K562 (cell line): Measurements from ENCODE around the gene CLHC1. TPM values are rescaled to one million over a fixed set of nuclear protein-coding genes. Genes with fewer than 3 reads are reported as not detected.

ENCODE experiments used
- ARID1B ChIP-seq: fragments of 450-650 bp; IDR thresholded peaks from 2 replicates; pipeline ENCODE4 v1.6.1; 2016; ENCODE audit warnings: antibody characterized with exemption, mild to moderate bottlenecking, inconsistent platforms
- CBX8 ChIP-seq: fragments of 200-600 bp; sonication (generic); IDR thresholded peaks from 2 replicates; pipeline ENCODE4 v1.6.1; 2012; ENCODE audit warnings: borderline replicate concordance, mixed run types, low read depth, mild to moderate bottlenecking, moderate library complexity, mixed read lengths, low read length, control low read depth, inconsistent platforms; ENCODE audit not compliant: poor library complexity, severe bottlenecking; ENCODE audit errors: extremely low read depth
- CHD2 ChIP-seq: IDR thresholded peaks from 2 replicates; pipeline ENCODE4 v1.6.1; 2011; ENCODE audit warnings: low read depth, low read length
- LCOR ChIP-seq: sonication (generic); formaldehyde crosslinking; IDR thresholded peaks from 2 replicates; pipeline ENCODE4 v1.8.0; 2022; ENCODE audit warnings: mild to moderate bottlenecking, missing genetic modification reagents
- MYBL2 ChIP-seq, 2 experiments: fragments of 450-650 bp in 1 of 2; sonication (generic) in 1 of 2; formaldehyde crosslinking in 1 of 2; IDR thresholded peaks; 2 replicates each; pipeline versions ENCODE4 v1.6.1 to v1.8.1; 2017 to 2022; ENCODE audit warnings: borderline replicate concordance in 1 of 2, inconsistent platforms in 1 of 2, low read depth in 1 of 2, mild to moderate bottlenecking in 1 of 2, missing genetic modification reagents in 1 of 2, moderate library complexity in 1 of 2
- POU5F1 ChIP-seq: fragments of 150-350 bp; IDR thresholded peaks from 2 replicates; pipeline ENCODE4 v1.6.1; 2014; ENCODE audit warnings: borderline replicate concordance, low read length, low read depth, mild to moderate bottlenecking; ENCODE audit not compliant: partially characterized antibody
- SMAD1 ChIP-seq: fragments of 150-350 bp; IDR thresholded peaks from 2 replicates; pipeline ENCODE4 v1.6.1; 2014; ENCODE audit warnings: low read length, low read depth; ENCODE audit not compliant: partially characterized antibody
- SRSF7 ChIP-seq: fragments of 200-400 bp; formaldehyde crosslinking; optimal IDR thresholded peaks from 2 replicates; pipeline ENCODE3; 2017; ENCODE audit warnings: mild to moderate bottlenecking, low read depth, low read length
- ZNF445 ChIP-seq: fragments of 250-450 bp; sonication (Bioruptor Pico); IDR thresholded peaks from 2 replicates; pipeline ENCODE4 v1.4.0; 2020; ENCODE audit warnings: low read depth, mild to moderate bottlenecking, moderate library complexity
- ZNF507 ChIP-seq: conservative IDR thresholded peaks from 2 replicates; pipeline ENCODE4 v1.6.1; 2017; ENCODE audit warnings: missing genetic modification characterization, missing compliant biosample characterization
- polyA plus RNA-seq, 8 experiments: library from polyadenylated mRNA; depleted of rRNA in 4 of 8; stranded (reverse) in 5 of 8; unstranded in 3 of 8; fragments of >200 nt; fragmentation: Nextera tagmentation in 2 of 8; fragmentation: Illumina TruSeq in 1 of 8; extraction: Ambion mirVana in 2 of 8; extraction: Trizol in 1 of 8; gene quantifications; 2 replicates each; pipeline versions ENCODE4 v1.2.1 to v1.2.3, GENCODE V29; 2011 to 2014; ENCODE audit warnings: inconsistent platforms in 1 of 8, missing spikeins in 1 of 8
- total RNA-seq, 7 experiments: library from RNA; depleted of rRNA in 6 of 7; stranded (reverse); fragments of >200 nt in 6 of 7; fragmentation: Illumina TruSeq in 2 of 7; extraction: Trizol in 2 of 7; gene quantifications; 2 replicates each; pipeline versions ENCODE4 v1.2.1 to v1.2.3, GENCODE V29; 2011 to 2021; ENCODE audit warnings: low replicate concordance in 1 of 7
- TF ChIP-seq, protein P1 (sequence below): sonication (generic); formaldehyde crosslinking; IDR thresholded peaks from 2 replicates; pipeline ENCODE4 v1.8.0; 2022; ENCODE audit warnings: mild to moderate bottlenecking, missing genetic modification reagents, borderline replicate concordance
- TF ChIP-seq, protein P2 (sequence below): fragments of 200-800 bp; sonication (Bioruptor generic); IDR thresholded peaks from 2 replicates; pipeline ENCODE4 v1.6.1; 2016; ENCODE audit warnings: missing genetic modification characterization, missing compliant biosample characterization
- TF ChIP-seq, protein P3 (sequence below): fragments of 450-650 bp; IDR thresholded peaks from 2 replicates; pipeline ENCODE4 v1.6.1; 2017; ENCODE audit warnings: antibody characterized with exemption, mild to moderate bottlenecking

The CLHC1 gene
- total and polyA plus RNA-seq, 9 of the 15 experiments (the other 6 are each of a cell fraction or from before 2014, with no cell fraction given) = 3.7 to 14.3 (median 8.6) TPM

DNA sequence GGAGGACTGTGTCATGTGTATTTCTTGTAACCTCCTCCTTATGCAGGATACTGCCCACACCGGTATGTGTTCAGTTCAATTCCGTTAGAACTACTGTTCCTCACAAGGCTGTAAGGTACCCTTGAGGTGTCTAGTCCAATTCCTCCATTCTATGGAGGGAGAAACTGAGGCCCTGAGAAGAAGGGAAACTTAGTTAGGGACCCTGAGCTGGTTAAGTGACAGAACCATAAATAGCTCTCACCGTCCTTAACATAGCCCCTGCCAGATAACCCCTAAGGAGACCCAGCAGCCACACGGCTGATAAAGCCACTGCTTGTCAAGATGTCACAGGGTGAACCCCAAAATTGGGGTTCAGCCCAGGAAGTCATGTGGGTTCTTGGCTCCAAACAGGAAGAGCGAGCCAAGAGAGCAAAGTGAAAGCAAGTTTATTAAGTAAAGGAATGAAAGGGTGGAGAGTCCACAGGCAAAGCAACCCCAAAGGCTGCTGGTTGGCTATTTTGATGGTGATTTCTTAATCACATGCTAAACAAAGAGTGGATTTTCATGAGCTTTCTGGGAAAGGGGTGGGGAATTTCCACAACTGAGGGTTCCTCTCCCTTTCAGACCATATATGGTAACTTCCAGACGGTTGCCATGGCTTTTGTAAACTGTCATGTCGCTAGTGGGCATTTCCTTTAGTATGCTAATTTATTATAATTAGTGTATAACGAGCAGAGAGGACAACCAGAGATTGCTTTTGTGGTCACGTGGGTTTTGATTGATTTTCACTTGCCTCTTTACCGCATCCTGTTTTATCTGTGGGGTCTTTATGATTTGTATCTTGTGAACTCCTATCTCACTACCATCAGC lies 98.4 kb downstream of the CLHC1 start (continued):
- TF ChIP-seq, protein P1, sequence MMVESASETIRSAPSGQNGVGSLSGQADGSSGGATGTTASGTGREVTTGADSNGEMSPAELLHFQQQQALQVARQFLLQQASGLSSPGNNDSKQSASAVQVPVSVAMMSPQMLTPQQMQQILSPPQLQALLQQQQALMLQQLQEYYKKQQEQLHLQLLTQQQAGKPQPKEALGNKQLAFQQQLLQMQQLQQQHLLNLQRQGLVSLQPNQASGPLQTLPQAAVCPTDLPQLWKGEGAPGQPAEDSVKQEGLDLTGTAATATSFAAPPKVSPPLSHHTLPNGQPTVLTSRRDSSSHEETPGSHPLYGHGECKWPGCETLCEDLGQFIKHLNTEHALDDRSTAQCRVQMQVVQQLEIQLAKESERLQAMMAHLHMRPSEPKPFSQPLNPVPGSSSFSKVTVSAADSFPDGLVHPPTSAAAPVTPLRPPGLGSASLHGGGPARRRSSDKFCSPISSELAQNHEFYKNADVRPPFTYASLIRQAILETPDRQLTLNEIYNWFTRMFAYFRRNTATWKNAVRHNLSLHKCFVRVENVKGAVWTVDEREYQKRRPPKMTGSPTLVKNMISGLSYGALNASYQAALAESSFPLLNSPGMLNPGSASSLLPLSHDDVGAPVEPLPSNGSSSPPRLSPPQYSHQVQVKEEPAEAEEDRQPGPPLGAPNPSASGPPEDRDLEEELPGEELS (CRISPR knock-in tag) = no peak
- TF ChIP-seq MYBL2 (IDR thresholded peaks at IDR 0.05; ENCODE audit: low read depth) = no peak
- no peak for TF ChIP-seq MYBL2 (CRISPR knock-in tag; IDR thresholded peaks at IDR 0.05; ENCODE audit: borderline replicate concordance)
- no peak for TF ChIP-seq ZNF507 (tag)
- peak; percentile 76 for TF ChIP-seq LCOR (CRISPR knock-in tag)
- TF ChIP-seq POU5F1 = no peak
- TF ChIP-seq ARID1B = peak; percentile 34; the same call in 1 of the 2 replicates
- no peak for TF ChIP-seq CHD2
- TF ChIP-seq, protein P2, sequence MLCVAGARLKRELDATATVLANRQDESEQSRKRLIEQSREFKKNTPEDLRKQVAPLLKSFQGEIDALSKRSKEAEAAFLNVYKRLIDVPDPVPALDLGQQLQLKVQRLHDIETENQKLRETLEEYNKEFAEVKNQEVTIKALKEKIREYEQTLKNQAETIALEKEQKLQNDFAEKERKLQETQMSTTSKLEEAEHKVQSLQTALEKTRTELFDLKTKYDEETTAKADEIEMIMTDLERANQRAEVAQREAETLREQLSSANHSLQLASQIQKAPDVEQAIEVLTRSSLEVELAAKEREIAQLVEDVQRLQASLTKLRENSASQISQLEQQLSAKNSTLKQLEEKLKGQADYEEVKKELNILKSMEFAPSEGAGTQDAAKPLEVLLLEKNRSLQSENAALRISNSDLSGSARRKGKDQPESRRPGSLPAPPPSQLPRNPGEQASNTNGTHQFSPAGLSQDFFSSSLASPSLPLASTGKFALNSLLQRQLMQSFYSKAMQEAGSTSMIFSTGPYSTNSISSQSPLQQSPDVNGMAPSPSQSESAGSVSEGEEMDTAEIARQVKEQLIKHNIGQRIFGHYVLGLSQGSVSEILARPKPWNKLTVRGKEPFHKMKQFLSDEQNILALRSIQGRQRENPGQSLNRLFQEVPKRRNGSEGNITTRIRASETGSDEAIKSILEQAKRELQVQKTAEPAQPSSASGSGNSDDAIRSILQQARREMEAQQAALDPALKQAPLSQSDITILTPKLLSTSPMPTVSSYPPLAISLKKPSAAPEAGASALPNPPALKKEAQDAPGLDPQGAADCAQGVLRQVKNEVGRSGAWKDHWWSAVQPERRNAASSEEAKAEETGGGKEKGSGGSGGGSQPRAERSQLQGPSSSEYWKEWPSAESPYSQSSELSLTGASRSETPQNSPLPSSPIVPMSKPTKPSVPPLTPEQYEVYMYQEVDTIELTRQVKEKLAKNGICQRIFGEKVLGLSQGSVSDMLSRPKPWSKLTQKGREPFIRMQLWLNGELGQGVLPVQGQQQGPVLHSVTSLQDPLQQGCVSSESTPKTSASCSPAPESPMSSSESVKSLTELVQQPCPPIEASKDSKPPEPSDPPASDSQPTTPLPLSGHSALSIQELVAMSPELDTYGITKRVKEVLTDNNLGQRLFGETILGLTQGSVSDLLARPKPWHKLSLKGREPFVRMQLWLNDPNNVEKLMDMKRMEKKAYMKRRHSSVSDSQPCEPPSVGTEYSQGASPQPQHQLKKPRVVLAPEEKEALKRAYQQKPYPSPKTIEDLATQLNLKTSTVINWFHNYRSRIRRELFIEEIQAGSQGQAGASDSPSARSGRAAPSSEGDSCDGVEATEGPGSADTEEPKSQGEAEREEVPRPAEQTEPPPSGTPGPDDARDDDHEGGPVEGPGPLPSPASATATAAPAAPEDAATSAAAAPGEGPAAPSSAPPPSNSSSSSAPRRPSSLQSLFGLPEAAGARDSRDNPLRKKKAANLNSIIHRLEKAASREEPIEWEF = no peak
- TF ChIP-seq SRSF7 = no peak
- TF ChIP-seq SMAD1 = no peak
- TF ChIP-seq CBX8 = no peak
- no peak for TF ChIP-seq ZNF445 (CRISPR knock-in tag)
- TF ChIP-seq, protein P3, sequence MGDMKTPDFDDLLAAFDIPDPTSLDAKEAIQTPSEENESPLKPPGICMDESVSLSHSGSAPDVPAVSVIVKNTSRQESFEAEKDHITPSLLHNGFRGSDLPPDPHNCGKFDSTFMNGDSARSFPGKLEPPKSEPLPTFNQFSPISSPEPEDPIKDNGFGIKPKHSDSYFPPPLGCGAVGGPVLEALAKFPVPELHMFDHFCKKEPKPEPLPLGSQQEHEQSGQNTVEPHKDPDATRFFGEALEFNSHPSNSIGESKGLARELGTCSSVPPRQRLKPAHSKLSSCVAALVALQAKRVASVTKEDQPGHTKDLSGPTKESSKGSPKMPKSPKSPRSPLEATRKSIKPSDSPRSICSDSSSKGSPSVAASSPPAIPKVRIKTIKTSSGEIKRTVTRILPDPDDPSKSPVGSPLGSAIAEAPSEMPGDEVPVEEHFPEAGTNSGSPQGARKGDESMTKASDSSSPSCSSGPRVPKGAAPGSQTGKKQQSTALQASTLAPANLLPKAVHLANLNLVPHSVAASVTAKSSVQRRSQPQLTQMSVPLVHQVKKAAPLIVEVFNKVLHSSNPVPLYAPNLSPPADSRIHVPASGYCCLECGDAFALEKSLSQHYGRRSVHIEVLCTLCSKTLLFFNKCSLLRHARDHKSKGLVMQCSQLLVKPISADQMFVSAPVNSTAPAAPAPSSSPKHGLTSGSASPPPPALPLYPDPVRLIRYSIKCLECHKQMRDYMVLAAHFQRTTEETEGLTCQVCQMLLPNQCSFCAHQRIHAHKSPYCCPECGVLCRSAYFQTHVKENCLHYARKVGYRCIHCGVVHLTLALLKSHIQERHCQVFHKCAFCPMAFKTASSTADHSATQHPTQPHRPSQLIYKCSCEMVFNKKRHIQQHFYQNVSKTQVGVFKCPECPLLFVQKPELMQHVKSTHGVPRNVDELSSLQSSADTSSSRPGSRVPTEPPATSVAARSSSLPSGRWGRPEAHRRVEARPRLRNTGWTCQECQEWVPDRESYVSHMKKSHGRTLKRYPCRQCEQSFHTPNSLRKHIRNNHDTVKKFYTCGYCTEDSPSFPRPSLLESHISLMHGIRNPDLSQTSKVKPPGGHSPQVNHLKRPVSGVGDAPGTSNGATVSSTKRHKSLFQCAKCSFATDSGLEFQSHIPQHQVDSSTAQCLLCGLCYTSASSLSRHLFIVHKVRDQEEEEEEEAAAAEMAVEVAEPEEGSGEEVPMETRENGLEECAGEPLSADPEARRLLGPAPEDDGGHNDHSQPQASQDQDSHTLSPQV = peak; percentile 88
